GM20000 (cell line): ENCODE measurements around the gene ESPN.

Source experiments
- DNase-seq: peaks from one replicate; pipeline ENCODE4 v3.0.0; 2012; ENCODE audit warnings: low spot score
- CTCF ChIP-seq: IDR thresholded peaks from 2 replicates; pipeline ENCODE4 v1.5.1; 2012; ENCODE audit warnings: mild to moderate bottlenecking, control low read depth; ENCODE audit errors: extremely low read depth, missing control alignments

The ESPN gene

GRCh38 chr1:6399294-6399693 is 25.3 kb upstream of the ESPN start:
- no peak for DNase-seq
- no peak for TF ChIP-seq CTCF

GRCh38 chr1:6401673-6402072 is 22.9 kb upstream of the ESPN start:
- no peak for DNase-seq
- no peak for TF ChIP-seq CTCF

GRCh38 chr1:6408023-6408422 is 16.6 kb upstream of the ESPN start:
- DNase-seq: no peak
- TF ChIP-seq CTCF: no peak

GRCh38 chr1:6409053-6409452 is 15.5 kb upstream of the ESPN start:
- TF ChIP-seq CTCF: no peak
- DNase-seq: no peak

GRCh38 chr1:6409733-6410132 is 14.8 kb upstream of the ESPN start:
- TF ChIP-seq CTCF: no peak
- DNase-seq: no peak

GRCh38 chr1:6410248-6410893 is 14.2 kb upstream of the ESPN start:
- TF ChIP-seq CTCF: no peak
- no peak for DNase-seq

- TF ChIP-seq CTCF: no peak
- DNase-seq: no peak
Observed at GRCh38 chr1:6412896-6413295, 11.7 kb upstream of the ESPN start.

GRCh38 chr1:6414443-6414844 is 10.1 kb upstream of the ESPN start:
- peak; percentile 27 for TF ChIP-seq CTCF
- DNase-seq: peak; percentile 80
